Measurements from ENCODE around the gene UBN1. TPM values are rescaled to one million over a fixed set of nuclear protein-coding genes. Genes with fewer than 3 reads are reported as not detected.

UBN1 gene
- total RNA-seq, 2 experiments from 2014 or later, result 36.7 to 38.9 TPM

DNA sequence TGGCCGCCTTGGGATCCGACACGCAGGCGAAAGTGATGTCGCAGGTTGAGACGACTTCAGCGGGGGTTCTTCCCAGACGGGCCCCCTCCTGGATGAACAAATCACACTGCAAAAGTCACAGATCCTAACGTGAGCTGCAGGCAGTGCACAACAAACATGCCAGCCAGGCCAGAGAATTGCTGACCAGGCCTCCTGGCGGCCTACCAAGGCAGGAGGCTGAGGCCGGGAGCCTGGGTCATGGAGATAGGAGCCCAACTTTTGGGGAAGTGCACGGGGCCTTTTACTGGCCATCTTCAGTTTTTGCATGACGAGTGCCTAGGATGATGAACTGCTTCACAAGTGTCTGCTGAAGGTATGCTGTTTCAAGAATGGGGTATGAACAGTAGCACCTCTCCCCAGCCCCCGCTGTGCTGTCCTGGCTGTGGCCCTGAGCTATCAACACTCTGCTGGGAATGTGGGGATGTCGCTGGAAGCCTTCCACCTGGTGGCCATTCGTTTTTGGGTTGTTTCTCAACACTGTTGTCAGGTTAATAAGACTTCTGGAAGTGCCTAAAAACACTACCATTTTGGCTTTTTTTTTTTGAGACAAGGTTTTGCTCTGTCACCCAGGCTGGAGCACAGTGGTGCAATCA, 32.6 kb upstream of the UBN1 start:
- CTCF ChIA-PET, result interaction anchor here (1.0 kb wide), 1 partner anchor 142 kb away, joined by 4 read pairs; no protein-coding TSS in a partner anchor

DNA sequence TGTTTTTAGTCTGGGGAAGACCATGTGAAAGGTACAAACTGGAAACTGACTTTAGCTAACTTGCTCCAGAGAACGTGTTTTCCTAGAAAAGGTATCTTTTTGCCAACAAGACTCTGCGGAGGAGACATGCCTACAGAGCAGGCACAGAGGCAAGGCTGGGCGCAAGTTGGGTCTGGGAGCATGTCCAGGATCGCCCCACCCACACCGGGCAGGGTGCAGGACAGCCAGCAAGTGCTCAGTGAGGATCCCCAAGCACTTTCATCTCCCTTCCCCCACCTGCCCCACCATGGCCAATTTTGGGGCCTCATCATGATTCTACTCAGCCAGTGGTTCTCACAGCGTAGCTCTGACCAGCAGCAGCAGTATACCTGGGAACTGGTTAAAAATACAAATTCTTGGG, 26.6 kb upstream of the UBN1 start:
- POLR2A ChIA-PET, result no interaction called here
- CTCF ChIA-PET, result no interaction called here

More for the DNA sequence above, 32.6 kb upstream of the UBN1 start:
- POLR2A ChIA-PET, result no interaction called here

DNA sequence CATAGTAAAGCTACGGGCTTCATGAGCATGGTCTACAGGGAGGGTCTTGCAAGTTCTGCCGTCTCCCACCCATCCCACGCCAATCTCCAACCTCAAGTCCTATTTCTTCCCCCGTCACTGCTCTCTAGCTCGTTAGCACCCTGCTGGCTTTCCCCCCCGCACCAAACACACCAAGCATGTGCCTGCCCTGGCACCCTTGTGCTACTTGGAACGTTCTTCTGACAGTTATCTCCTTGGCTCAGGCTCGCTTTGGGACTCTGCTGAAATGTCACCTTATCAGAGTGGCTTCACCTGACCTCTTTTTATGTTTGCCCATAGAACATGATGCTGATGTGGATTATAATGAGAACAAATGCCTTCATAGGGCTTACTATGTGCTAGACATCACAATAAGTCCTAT, 22.1 kb upstream of the UBN1 start:
- ChIA-PET CTCF (interaction anchor here (0.5 kb wide), 1 partner anchor 132 kb away, joined by 3 read pairs; no protein-coding TSS in a partner anchor), POLR2A (no interaction called here)

DNA sequence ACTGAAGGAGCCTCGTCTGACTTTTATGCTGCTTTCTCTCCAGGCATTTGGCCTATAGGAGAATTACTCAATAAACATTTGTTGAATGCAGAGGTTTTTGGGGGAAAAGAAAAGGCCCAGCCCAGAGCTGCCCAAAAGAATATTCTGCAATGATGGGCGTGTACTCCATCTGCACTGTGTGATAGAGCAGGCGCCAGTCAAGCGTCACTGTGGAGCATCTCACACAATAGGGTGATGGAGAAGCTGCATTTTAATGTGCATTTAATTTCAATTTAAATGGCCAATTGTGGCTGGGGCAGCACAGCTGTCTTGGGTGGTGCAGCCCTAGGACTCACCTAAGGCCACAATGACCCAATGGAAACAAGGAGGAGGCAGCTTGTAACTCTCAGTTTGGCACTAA, 20.8 kb upstream of the UBN1 start:
- CTCF ChIA-PET, result no interaction called here

DNA sequence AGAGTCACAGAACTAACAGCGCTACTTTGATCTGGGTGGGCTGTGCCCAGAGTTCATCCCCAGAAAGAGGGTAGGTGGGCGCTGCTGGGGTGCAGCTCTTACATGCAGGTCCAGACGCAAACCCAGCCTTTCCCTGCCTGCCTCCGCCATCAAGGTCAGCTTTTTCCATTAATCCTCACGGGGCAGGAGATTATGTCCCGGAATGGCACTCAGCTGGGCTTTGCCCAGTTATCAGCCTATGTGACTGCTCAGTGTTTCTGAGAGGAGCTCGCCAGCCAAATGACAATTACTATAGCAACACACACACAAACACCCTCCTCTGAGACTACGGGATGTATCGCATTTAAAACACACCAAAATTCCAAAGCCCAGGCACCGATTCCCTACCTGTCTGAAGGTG, 20.3 kb upstream of the UBN1 start:
- ChIA-PET CTCF (no interaction called here), POLR2A (no interaction called here)

More for the DNA sequence above, 20.8 kb upstream of the UBN1 start:
- POLR2A ChIA-PET, result no interaction called here

DNA sequence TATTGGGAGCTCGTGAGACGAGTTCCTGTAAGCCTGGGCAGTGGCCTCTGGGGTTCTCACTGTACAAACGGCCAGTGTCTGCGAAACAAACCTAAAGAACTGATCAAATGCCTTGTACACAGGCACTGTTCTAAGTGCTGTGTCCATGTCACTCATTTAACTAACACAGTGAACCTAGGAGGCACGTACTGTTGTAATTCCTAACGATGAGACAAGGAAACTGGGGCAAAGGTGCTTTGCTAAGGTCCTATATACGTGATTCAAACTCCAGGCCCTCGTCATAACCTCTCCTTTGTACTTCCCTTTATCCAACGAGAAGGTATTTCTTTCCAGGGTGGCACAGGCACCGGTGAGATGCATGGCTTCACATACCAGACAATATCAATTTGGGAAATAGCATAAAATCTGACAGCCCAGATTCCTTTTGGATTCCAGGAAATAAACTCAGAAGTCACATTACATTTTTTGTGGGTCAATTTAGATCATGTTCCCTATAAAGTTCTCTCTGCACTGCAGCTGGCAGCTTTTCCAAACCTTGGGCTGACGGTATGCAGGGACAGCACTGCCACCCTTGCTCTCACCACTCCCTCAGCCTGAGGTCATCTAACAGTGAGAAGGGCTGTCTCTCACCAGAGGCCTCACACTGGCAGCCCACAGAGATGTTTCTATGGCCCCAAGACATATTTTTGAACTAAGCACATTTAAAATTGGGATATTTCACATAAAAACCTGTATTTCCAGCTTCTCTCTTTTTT, 18.5 kb upstream of the UBN1 start:
- ChIA-PET POLR2A (no interaction called here), CTCF (no interaction called here)

DNA sequence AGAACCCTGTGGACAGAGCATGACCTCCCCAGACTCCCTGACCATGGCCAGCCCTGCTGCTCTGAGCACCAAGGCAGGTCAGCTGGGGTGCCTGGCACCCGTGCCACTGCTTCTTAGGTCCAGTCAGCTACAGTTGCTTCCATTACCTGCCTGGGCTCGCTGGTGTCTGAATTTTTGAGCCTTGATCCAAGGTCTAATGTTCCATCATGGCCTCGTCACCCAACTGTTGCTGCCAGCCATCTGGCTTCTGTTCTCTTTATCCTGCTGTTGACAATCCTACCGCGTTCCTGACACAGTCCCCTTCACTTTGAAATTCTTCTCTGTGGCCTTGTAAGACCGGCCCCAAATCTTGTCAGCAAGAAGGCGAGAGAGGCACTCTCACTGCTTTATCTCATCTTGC, 16.9 kb upstream of the UBN1 start:
- ChIA-PET CTCF (no interaction called here), POLR2A (no interaction called here)

DNA sequence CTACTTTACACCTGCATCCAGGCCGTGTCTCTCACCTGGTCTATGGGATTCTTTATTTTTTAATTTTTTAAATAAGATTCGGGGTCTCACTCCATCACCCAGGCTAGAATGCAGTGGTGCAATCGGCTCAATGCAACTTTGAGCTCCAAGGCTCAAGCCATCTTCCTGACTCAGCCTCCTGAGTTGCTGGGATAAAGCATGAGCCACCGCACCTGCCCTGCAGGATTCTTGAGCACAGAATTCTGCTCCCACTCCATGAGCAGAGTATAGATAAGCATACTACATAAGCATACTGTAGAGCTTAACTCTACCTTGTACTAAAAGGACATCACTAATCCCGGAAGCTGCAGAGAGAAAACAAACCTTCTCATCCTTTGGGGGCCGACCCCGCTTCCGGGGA, 15.7 kb upstream of the UBN1 start:
- CTCF ChIA-PET, result no interaction called here
- POLR2A ChIA-PET, result no interaction called here

DNA sequence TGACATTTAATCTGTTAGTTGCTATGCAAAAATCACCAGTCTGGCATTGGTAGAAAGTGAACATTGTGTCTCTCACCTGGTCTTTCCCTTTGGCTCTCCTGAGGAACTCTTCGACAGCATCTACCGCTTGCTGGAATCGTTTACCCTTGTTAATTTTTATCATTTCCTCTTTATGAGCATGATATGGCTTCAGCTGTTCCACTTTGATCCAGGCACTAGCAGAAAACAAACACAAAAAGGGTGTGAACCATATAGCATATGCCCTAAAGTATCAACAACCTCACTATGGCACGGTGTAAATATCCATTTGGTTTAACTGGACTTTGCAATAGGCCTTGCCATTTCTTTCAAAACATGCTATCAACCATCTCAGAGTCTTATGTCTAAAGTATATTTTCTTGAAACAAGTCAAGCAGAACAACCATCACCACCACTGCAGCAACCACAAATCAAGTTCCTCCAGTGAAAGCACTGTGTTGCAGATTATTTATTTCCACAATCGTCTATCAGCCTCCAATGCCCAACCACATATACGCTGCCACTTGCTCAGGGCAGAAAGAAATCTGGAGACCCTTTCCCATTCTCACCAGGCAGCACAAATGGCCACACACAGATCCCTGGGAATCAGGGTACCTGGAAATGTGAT, 14.5 kb upstream of the UBN1 start:
- ChIA-PET CTCF (interaction anchor here (1.5 kb wide), 1 partner anchor 24 kb away, joined by 4 read pairs; no protein-coding TSS in a partner anchor), POLR2A (no interaction called here)

DNA sequence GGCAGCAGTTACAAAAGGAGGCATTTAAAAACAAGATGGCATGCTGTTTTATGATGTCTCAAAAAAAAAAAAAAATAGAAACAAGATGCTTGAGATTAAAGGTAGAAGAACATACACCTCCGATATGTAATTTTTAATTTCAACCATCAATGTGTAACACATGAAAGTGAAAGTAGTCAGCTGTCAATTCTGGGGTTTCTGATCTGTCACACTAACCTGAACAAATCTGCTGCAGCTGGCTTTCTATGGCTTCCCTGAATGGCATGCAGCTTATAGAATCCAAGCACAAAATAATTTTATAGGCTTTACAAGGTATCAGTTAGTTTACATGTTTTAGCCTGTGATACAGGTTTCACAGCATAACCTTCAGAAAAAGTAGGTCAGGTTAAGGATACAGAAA, 13.7 kb upstream of the UBN1 start:
- ChIA-PET CTCF (interaction anchor here (0.6 to 1.5 kb wide), 2 partner anchors 25 to 103 kb away, joined by 3 to 4 read pairs; no protein-coding TSS in a partner anchor), POLR2A (interaction anchor here (0.6 to 0.7 kb wide), 3 partner anchors 10 to 372 kb away, joined by 3 to 13 read pairs (median 3); no protein-coding TSS in a partner anchor)

DNA sequence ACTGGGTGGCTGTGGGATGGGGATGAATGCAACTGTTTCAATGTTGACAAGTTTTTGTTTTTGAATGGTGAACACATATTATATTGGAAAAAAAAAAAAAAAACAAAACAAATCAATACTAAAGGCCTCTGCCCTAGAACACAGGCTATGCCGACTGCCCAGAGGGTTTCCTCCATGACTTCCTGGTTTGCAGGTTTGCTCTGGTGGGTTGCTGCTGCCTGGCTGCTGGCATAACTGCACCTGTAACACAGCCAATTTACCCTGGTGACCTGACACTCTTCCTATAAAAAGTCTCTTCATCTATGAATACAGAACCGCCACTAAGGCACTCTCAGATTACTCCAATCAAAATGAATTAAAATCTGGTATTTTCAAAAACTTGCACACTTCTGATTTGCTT, 10.6 kb upstream of the UBN1 start:
- POLR2A ChIA-PET, result no interaction called here

DNA sequence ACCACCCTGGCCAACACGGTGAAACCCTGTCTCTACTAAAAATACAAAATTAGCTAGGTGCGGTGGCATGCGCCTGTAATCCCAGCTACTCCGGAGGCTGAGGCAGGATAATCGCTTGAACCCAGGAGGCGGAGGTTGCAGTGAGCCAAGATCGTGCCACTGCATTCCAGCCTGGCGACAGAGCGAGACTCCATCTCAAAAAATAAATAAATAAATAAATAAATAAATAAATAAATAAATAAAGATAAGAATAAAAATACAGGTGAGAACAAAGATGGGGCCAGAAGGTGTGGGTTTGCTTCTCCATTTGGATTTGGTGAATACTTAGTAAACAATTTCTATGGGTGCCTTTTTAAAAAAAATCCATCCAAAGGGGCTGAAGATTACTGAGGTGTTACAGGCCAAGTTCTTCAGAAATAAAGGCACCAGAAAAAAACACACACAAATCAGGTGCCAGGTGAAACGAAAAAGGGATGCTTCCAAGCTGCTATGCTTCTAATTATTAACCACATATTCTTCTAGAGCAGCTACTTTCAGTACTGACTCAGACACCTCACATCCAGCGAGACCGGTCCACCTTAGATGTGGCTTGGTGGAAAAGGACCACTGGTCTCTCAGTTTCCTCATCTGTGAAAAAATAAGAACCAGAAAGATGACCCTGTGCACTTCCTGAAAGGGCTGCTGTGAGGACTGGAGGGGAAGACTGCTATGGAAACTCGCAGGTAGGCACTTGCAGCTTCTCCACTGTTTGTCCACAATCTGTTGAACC, 9.4 kb upstream of the UBN1 start:
- ChIA-PET POLR2A (no interaction called here), CTCF (no interaction called here)

More for the DNA sequence above, 10.6 kb upstream of the UBN1 start:
- CTCF ChIA-PET, result no interaction called here

DNA sequence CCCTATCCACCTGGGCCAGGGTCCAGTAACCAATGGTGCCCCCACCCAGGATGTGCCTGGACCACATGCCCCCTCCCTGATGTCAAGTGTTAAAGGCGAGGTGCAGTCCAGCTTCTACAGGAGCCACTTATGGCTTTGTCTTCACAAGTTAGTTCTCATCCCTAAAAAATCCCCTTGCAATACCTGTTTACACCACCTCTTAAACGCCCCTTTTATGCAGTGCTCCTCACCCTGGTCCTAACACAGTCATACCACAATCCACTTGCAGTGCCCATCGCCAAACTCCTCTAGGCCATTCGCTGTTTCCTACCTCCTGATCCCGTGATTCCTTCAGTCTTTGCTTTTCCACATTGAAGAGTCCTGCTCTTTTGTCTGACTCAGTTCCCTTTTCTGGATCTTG, 7.3 kb upstream of the UBN1 start:
- ChIA-PET POLR2A (no interaction called here), CTCF (no interaction called here)

DNA sequence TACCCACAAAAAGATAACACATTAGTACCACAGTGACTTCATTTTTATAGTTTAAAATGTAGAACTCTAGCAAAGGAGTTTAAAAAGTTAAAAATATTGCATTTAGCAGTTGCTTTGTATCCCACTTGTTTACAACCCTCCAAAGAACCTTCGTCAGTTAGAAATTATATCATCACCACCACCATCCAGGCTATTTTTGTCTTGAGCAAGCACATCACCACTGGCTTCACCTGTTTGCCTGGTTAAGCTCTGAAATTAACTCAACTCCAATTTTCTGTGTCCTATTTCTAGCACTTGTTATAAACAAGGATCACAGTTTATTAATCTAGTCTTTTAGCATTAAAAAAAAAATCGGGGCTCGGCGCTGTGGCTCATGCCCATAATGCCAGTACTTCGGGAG, 6.3 kb upstream of the UBN1 start:
- ChIA-PET POLR2A (no interaction called here), CTCF (interaction anchor here (0.7 kb wide), 1 partner anchor 138 kb away, joined by 4 read pairs; no protein-coding TSS in a partner anchor)

DNA sequence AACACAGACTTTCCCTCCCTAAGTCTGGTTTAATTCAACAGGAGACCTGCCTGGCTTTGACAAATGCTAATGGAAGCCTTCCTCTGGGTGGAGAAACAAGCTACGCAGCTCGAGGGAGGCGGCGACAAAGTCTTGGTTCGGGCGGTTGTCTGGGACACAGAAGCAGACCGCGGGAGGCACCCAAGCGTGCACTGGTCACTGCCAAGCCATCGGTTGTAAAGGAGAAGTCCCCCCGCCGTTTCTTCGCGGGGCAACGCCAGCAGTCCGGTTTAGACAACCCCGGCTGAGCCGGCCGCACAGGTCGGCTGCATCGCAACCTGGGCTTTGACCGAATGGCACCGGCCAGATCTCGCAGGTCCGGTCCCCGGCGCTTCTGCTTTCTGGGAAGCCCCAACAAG, 779 bp upstream of the UBN1 start:
- CTCF ChIA-PET, result no interaction called here
- POLR2A ChIA-PET, result no interaction called here

DNA sequence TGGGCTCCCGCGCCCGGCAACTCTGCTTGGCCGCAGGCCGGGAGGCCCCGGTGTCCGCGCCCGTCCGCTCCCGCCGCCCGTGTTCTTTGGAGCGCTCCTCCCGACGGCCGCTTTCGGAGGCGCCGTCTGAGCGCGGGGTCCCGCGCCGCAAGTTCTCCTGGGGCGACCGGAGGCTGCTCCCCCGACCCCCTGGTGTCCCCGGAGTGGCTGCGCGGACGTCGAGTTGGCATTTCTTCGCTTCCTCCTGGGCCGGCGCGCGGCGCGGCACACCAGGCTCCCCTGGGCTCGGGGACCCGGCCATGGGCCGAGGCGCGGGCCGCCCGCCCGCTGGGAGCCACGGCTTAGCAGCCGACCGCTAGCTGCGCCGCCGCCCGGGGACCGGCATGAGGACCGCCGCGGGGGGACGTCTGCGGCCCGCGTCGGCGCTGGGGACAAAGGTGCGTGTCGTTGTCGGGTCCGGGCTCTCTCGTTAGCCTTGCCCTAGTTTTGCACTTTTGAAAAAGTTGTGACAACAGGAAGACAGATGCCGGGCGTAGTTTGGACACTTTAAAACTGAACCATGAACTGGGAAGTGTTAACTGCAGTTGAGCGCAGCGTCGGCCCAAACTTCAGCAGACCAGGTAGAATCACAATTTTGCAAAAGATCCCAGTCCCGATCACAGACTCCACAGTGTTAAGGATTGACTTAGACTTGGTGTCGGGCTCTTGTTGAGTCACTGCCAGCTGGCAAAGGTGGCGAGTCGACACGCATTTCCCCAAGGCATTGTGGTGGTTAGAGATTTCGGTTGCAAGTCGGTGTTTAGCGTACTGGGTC, 700 bp downstream of the UBN1 start:
- POLR2A ChIA-PET, result no interaction called here
- CTCF ChIA-PET, result no interaction called here

DNA sequence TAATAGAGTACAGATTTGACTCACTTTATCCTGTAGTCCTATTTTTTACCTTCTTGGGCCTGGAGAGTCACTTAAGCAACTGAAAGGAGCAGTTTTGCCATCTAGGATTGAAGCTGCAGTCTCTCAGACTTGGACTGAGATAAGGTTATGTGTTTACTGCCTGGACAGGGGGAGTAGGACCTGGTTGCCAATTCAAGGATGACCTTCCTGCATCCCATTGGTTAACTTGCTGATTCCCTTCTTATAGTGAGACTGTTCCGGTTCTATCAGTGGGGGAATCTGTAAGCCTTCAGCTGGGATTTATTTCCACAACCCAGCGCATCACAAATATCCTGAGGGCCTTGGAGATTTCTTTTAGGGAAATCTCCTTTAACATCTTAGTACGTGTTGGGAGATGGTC, 2.9 kb downstream of the UBN1 start:
- ChIA-PET POLR2A (interaction anchor here (0.6 kb wide), 1 partner anchor 123 kb away, joined by 3 read pairs; no protein-coding TSS in a partner anchor), CTCF (no interaction called here)

DNA sequence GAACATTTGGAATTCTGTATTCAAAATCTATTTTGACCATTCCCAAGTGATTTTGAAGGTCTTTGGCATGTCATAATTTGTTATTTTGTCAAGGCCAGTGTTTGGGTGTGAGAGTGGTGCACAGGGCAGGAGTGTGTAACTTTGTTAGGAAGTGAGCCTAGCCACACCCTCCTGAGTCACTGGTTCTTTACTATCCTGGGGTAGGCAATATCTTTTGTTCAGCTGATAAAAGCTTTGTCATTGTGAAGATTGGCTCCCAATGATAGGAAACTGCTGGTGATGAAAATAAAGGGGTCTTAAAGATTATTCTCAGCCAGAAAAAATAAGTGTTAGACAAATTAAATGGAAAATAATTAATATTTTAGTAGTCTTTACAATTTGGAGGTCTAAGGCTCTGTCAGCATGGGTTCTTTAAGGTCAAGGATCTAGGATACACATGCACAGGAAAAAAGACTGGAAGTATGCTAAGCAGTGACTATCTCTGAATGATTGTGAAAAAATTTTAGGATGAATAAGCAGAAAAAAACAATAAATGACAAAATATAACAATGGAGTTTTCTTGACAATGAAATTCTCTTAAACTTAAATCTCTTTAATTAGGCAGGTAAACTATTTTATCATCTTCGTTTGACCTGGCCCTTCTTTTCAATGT, 5.1 kb downstream of the UBN1 start:
- CTCF ChIA-PET, result no interaction called here
- POLR2A ChIA-PET, result no interaction called here

DNA sequence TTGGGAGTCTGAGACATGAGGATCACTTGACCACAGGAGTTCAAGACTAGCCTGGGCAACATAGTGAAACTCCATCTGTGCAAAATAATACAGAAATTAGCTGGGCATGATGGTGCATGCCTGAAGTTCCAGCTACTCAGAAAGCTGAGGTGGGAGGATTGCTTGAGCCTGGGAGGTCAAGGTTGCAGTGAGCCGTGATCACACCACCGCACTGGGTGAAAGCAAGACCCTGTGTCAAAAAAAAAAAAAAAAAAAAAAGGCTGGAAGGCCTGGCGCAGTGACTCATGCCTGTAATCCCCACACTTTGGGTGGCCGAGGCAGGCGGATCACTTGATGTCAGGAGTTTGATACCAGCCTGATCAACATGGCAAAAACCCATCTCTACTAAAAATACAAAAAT, 8.1 kb downstream of the UBN1 start:
- CTCF ChIA-PET, result no interaction called here
- POLR2A ChIA-PET, result no interaction called here

Data from activated CD8-positive, alpha-beta memory T cell treated with anti-CD3 and anti-CD28 coated beads for 36 hours (primary cell).